RKO (cell line): ENCODE results near the gene NBAS.
A peak's percentile ranks its signal among the peaks of the same experiment; 100 is the strongest.
"Not testable (repeated sequence)": the region's sequence is repeated elsewhere in the genome, so short reads cannot be mapped to it uniquely, and the experiment has no call there.

ENCODE experiments used
- DNase-seq: peaks from one replicate; pipeline ENCODE4 v3.0.0-alpha.2; 2016; ENCODE audit warnings: low spot score

NBAS gene

GRCh38 chr2:15559379-15560139 is 1.6 kb downstream of the NBAS start:
- peak; percentile 17 for DNase-seq

DNA sequence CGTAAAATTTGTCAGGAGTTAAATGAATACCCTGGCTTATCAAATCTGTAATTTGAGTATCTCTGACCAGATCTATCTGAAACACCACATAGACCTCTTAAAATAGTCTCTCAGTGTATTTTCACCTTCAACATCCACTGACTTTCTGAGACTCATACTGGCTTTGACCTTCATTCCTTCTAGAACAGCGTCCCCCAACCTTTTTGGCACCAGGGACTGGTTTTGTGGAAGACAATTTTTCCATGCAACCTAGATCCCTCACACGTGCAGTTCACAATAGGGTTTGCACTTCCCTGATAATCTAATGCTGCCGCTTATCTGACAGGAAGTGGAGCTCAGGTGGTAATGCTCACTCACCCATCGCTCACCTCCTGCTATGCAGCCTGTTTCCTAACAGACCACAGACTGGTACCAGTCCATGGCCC is 3.2 kb downstream of the NBAS start:
- DNase-seq: peak; percentile 53

- DNase-seq: no peak
Observed at GRCh38 chr2:15556311-15556930, 4.7 kb downstream of the NBAS start.

- DNase-seq: no peak
Observed at GRCh38 chr2:15555760-15556193, 5.4 kb downstream of the NBAS start.

- no peak for DNase-seq
Observed at GRCh38 chr2:15554525-15555218, 6.5 kb downstream of the NBAS start.

GRCh38 chr2:15553951-15554350 is 7.2 kb downstream of the NBAS start:
- DNase-seq: no peak

- DNase-seq: no peak
Observed at GRCh38 chr2:15553519-15553918, 7.6 kb downstream of the NBAS start.

DNA sequence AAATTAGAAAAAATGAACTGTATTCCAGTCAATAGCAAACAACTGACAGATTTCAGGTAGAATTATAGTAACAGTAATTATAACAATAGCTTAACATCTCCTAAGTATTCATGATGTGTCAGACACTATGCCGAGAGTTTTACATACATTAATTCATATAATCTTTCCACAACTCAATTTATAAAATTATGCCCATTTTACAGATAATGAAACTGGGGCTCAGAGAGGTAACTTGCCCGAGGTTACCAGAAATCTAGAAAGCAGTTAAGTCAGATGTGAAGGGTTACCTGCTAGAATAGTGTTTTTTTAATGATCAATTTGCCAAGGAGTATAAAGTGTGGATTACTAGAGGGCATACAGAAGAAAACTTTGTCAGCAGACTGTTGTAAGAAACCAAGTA is 12.2 kb downstream of the NBAS start:
- no peak for DNase-seq

DNA sequence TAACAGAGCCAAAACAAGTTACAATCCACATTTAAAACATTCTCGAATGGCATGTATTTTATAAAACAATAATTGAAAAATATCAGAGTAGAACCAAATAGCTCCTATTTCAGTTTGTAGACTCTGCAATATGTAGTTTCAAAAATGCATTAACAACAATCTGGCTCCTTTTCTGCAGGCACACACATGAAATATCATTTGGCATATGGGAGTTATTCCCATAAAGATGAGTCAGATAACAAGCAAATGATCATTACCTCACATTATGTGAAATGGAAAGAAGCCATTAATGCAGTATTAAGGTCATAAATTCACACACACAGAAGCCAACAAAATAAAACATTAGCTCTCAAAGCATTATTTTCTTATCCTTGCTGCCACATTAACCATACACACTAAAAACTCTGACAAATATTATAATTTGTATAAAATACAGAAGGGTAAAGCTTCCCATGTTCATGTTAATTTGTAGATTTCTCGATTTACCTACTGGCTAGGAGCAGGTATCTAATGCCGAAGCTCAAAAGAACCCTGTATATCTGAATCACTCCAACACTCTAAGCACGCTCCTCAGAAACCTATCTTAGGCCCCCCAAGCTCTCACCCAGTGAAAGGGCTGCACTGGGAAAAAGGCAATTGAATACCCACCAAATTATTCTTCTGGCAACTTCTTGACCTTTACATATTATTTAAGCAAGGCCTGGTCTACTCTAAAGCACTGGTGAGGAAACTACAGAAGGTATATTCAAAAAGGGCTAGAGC is 13.8 kb downstream of the NBAS start:
- DNase-seq: no peak

GRCh38 chr2:15546297-15547098 is 14.6 kb downstream of the NBAS start:
- no peak for DNase-seq

DNA sequence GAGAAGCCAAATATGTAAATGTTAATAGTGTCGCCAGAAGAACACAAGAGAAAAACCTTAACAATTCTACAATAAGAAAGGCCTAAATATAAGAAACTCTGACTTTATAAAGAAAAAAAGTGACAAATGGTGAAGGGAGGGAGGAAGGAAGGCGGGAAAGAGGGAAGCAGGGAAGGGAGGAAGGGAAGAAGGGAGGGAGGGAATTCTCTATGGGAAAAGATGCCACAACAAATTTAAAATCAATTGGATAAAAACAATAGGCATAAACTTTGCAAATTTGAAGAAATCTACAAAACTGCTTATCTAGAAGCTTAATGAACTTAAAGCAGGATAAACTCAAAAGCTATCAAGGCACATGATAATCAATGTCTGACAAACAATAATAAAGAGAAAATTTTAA is 16.9 kb downstream of the NBAS start:
- no peak for DNase-seq

DNA sequence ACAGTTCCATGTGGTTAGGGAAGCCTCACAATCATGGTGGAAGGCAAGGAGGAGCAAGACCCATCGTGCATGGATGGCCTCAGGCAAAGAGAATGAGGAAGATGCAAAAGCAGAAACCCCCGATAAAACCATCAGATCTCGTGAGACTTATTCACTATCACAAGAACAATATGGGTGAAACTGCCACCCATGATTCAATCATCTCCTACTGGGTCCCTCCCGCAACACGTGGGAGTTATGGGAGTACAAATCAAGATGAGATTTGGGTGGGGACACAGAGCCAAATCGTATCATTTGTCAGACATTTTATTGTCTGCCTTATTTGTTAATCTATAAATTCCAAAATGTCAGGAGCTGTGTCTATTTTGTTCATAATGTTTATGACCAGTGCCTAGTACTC is 17.6 kb downstream of the NBAS start:
- DNase-seq: no peak

GRCh38 chr2:15543053-15543452 is 18.1 kb downstream of the NBAS start:
- no peak for DNase-seq

DNA sequence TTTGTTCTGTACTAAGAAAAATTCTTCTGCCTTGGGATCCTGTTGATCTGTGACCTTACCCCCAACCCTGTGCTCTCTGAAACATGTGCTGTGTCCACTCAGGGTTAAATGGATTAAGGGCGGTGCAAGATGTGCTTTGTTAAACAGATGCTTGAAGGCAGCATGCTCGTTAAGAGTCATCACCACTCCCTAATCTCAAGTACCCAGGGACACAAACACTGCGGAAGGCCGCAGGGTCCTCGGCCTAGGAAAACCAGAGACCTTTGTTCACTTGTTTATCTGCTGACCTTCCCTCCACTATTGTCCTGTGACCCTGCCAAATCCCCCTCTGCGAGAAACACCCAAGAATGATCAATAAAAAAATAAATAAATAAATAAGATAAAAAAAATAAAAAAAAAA is 18.9 kb downstream of the NBAS start:
- not testable (repeated sequence) for DNase-seq

GRCh38 chr2:15540523-15540922 is 20.6 kb downstream of the NBAS start:
- not testable (repeated sequence) for DNase-seq

GRCh38 chr2:15539999-15540398 is 21.1 kb downstream of the NBAS start:
- DNase-seq: no peak

- DNase-seq: no peak
Observed at GRCh38 chr2:15538792-15539191, 22.3 kb downstream of the NBAS start.

GRCh38 chr2:15533860-15534480 is 27.2 kb downstream of the NBAS start:
- DNase-seq: no peak

DNA sequence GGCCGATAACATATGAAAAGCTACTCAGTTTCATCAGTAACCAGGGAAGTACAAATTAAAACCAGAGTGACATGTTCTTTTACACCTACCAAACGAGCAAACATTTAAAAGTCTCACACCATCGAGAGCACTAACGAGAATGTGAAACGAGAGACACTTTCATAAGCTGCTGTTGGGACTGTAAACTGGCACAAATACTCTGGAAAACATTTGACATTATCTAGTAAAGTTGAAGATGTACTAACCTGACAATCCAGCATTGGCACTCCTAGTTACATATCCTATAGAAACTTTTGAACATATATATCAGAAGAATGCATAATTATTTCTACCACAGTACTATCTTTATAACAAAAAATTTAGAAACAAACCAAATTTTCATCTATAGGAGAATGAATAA is 28.1 kb downstream of the NBAS start:
- DNase-seq: no peak

DNA sequence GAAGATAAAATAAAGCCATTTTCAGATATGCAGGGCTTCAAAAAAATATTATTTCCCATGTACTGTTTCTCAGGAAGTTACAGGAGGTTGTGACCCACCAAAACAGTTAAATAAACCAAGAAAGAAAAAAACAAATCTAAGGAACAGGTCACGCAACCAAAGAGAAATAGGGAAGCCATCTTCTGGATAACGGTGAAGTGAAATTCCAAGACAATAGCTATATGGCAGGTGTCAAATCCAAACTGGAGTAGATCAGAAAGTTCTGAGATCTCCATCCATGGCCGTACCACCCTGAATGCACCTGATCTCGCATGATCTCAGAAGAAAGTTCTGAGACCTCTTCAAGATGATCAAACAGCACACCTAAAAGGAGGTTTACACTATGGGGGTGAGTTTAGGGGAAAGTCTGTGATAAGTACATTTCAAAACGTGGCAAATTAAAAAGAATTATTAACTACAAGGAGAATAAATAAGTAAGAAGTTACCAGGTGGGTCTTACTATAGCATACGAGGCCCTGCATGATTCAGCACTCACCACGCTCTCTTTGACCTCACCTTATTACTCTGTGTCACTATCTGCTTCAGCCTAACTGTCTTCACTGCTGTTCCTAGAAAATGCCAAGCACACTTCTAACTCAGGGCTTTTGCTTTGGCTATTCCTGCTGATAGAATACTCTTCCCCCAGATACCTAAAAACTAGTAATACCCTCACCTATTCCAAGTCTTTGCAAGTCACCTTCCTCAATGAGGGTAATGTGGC is 29.9 kb downstream of the NBAS start:
- no peak for DNase-seq
